BLaER1 (cell line): Measurements from ENCODE around the gene UPF1.
"Not testable (repeated sequence)": the region's sequence is repeated elsewhere in the genome, so short reads cannot be mapped to it uniquely, and the experiment has no call there.

Source experiments
- H3K27ac ChIP-seq: shearing (Covaris generic); formaldehyde crosslinking; 2 replicates; pipeline ENCODE4 v1.8.1; 2022
- H3K27me3 ChIP-seq: shearing (Covaris generic); formaldehyde crosslinking; 2 replicates; pipeline ENCODE4 v1.8.1; 2022
- H3K36me3 ChIP-seq: shearing (Covaris generic); formaldehyde crosslinking; 2 replicates; pipeline ENCODE4 v1.8.1; 2022
- H3K4me1 ChIP-seq: shearing (Covaris generic); formaldehyde crosslinking; 2 replicates; pipeline ENCODE4 v1.8.1; 2022
- H3K4me2 ChIP-seq: shearing (Covaris generic); formaldehyde crosslinking; 2 replicates; pipeline ENCODE4 v1.8.1; 2022
- H3K4me3 ChIP-seq: shearing (Covaris generic); formaldehyde crosslinking; 2 replicates; pipeline ENCODE4 v1.8.1; 2022
- H3K9ac ChIP-seq: shearing (Covaris generic); formaldehyde crosslinking; 2 replicates; pipeline ENCODE4 v1.8.1; 2022
- H3K9me3 ChIP-seq: shearing (Covaris generic); formaldehyde crosslinking; 2 replicates; pipeline ENCODE4 v1.8.1; 2022
- H4K20me1 ChIP-seq: shearing (Covaris generic); formaldehyde crosslinking; 2 replicates; pipeline ENCODE4 v1.8.1; 2022
- Cebpa-rat ChIP-seq: shearing (Covaris generic); IDR thresholded peaks from 2 replicates; pipeline ENCODE4 v1.8.1; 2022

UPF1 gene

GRCh38 chr19:18908917-18909619, 77.3 kb downstream of the UPF1 start:
- Histone ChIP-seq H3K27ac (no peak overlapping the region), H3K27me3 (no peaks in the 10 kb centered on the region), H3K9ac (no peak overlapping the region), H4K20me1 (peaks cover 59% of the 10 kb centered on the region), H3K9me3 (no peaks in the 10 kb centered on the region), H3K36me3 (peaks cover 95% of the 10 kb centered on the region), H3K4me1 (peaks cover 16% of the 10 kb centered on the region), H3K4me2 (no peak overlapping the region), H3K4me3 (no peak overlapping the region)
- TF ChIP-seq Cebpa-rat = no peak

DNA sequence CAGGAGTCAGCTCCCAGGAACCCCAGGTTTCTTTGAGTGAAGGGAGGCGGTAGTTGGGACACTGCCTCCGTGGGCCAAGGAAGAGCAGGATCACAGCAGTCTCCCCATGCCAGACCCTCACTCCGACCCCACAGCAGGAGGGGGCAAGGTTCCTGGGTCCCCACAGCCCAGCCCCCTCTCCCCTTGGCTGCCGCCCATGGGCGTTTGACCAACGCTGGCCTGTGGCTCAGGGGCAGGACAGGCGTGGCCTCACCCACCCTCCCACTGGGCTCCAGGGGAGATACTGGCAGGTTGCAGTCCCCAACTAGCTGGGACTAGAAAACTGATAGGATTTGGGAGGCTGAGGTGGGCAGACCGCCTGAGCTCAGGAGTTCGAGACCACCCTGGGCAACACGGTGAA, 78.3 kb downstream of the UPF1 start:
- TF ChIP-seq Cebpa-rat = no peak
- H3K9me3 ChIP-seq = no peaks in the 10 kb centered on the region
- H3K27me3 ChIP-seq = no peaks in the 10 kb centered on the region
- no peak overlapping the region for H3K4me2 ChIP-seq
- peaks cover 94% of the 10 kb centered on the region for H3K36me3 ChIP-seq
- H3K27ac ChIP-seq = no peak overlapping the region
- H3K4me3 ChIP-seq = no peak overlapping the region
- H4K20me1 ChIP-seq = peaks cover 68% of the 10 kb centered on the region
- H3K9ac ChIP-seq = no peak overlapping the region
- peaks cover 26% of the 10 kb centered on the region for H3K4me1 ChIP-seq

- Histone ChIP-seq H3K4me3 (no peak overlapping the region), H3K4me2 (peak overlapping the region; percentile 40), H3K27me3 (no peaks in the 10 kb centered on the region), H3K36me3 (peaks cover 86% of the 10 kb centered on the region), H4K20me1 (peaks cover 77% of the 10 kb centered on the region), H3K9me3 (no peaks in the 10 kb centered on the region), H3K9ac (no peak overlapping the region), H3K4me1 (peaks cover 35% of the 10 kb centered on the region), H3K27ac (0 out of 2 replicates have a peak overlapping the region, but pooled peaks have one; percentile 9)
- TF ChIP-seq Cebpa-rat = no peak
These were observed 79.2 kb downstream of the UPF1 start for GRCh38 chr19:18910801-18911436.

- Histone ChIP-seq H3K4me3 (no peak overlapping the region), H4K20me1 (peaks cover 71% of the 10 kb centered on the region), H3K36me3 (peaks cover 66% of the 10 kb centered on the region), H3K4me2 (no peak overlapping the region), H3K27me3 (no peaks in the 10 kb centered on the region), H3K9me3 (no peaks in the 10 kb centered on the region), H3K27ac (0 out of 2 replicates have a peak overlapping the region, but pooled peaks have one; percentile 22), H3K4me1 (peaks cover 55% of the 10 kb centered on the region), H3K9ac (no peak overlapping the region)
- TF ChIP-seq Cebpa-rat = no peak
These were observed 81.2 kb downstream of the UPF1 start for GRCh38 chr19:18912933-18913332.

DNA sequence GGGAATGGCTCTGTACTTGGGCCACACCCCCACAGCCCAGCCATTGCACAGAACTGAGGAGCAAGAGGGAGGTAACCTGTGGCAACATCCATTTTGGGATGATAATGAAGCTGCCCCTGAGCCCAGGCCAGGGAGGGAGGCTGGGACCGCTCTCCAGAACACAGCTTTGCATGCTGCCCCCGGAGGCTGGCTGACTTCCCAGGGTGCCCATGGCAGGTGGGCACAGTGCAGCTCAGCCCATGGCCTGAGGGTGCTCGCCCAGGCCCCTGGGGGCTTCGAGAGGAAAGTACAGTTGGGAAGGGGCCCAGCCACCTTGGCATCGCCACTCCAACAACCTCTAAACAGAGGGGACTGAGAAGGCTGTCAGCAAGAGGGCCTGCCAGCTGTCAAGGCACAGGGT, 81.7 kb downstream of the UPF1 start:
- Histone ChIP-seq H3K4me3 (no peak overlapping the region), H3K4me2 (0 out of 2 replicates have a peak overlapping the region, but pooled peaks have one; percentile 17), H3K9me3 (no peaks in the 10 kb centered on the region), H3K27me3 (no peaks in the 10 kb centered on the region), H3K9ac (peak overlapping the region; percentile 54), H3K4me1 (peaks cover 60% of the 10 kb centered on the region), H4K20me1 (peaks cover 71% of the 10 kb centered on the region), H3K36me3 (peaks cover 62% of the 10 kb centered on the region), H3K27ac (0 out of 2 replicates have a peak overlapping the region, but pooled peaks have one; percentile 22)
- TF ChIP-seq Cebpa-rat = no peak

DNA sequence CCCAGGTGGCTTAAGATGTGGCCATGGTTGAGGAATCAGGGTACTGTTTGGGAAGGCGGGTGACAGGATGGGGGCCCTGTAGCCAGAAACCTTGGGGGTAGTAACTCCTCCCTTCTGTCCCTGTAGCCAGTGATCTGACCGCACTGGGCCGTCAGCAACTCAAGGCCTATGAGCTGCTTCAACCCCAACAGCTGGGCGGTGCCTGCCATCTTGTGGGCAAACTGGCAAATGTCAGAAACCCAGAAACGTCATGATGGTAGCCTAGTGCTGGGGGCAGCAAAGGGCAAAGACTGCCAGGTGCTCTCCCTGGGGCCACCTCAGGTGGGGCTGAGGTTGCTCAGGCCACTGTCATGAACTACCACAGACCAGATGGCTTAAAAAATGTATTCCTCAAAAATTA, 83.9 kb downstream of the UPF1 start:
- H4K20me1 ChIP-seq = peaks cover 61% of the 10 kb centered on the region

DNA sequence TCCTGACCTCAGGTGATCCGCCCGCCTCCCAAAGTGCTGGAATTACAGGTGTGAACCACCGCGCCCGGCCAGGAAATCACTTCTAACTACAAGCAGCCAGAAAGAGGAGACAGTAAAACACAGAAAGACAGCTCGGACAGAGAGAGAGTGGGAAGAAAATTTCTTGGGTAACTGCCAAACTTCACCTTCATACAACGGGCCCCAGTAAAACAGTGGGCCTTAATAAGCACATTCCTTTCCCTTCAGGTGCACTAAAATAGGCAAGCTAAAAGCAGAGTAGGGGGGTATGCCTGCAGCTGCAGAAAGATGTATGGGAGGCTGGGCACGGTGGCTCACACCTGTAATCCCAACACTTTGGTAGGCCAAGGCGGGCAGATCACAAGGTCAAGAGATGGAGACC, 85.8 kb downstream of the UPF1 start:
- H3K4me3 ChIP-seq = 0 out of 2 replicates have a peak overlapping the region, but pooled peaks have one; percentile 95
- H3K27ac ChIP-seq, H3K27me3 ChIP-seq, H3K9me3 ChIP-seq: not testable (repeated sequence)
- H4K20me1 ChIP-seq = peaks cover 64% of the 10 kb centered on the region
- H3K36me3 ChIP-seq = peaks cover 47% of the 10 kb centered on the region
- peaks cover 65% of the 10 kb centered on the region for H3K4me1 ChIP-seq
- peak overlapping the region; percentile 92; the same call in 1 of the 2 replicates for H3K9ac ChIP-seq
- peak overlapping the region; percentile 83 for H3K4me2 ChIP-seq

More for the DNA sequence above, 83.9 kb downstream of the UPF1 start:
- Histone ChIP-seq H3K27me3 (no peaks in the 10 kb centered on the region), H3K9me3 (no peaks in the 10 kb centered on the region), H3K36me3 (peaks cover 44% of the 10 kb centered on the region), H3K4me2 (peak overlapping the region; percentile 92), H3K4me1 (peaks cover 68% of the 10 kb centered on the region), H3K4me3 (peak overlapping the region; percentile 42; the same call in 1 of the 2 replicates), H3K27ac (peak overlapping the region; percentile 52), H3K9ac (peak overlapping the region; percentile 57; the same call in 1 of the 2 replicates)
- TF ChIP-seq Cebpa-rat = no peak
